K562 (cell line): ENCODE results near the gene OR10A3. TPM values are rescaled to one million over a fixed set of nuclear protein-coding genes. Genes with fewer than 3 reads are reported as not detected.

Experiments used
- ATAC-seq: fragments of 200-7000 bp; cut with Tn5 transposase; 3 replicates; pipeline ENCODE4 v1.9.1; 2020; ENCODE audit warnings: moderate library complexity
- BruUV-seq: library from RNA; stranded (reverse); fragments of 400-500 nt; replicated peaks from 2 replicates; lab custom pipeline; 2021; lab: Mats Ljungman, UMichigan
- CTCF ChIA-PET: fragments of 300-600 bp; formaldehyde crosslinking; extraction: SDS; loops from one replicate; lab custom pipeline; 2021; ENCODE audit warnings: low intra/inter-chr PET ratio; lab: Yijun Ruan, JAX
- POLR2A ChIA-PET: fragments of 300-600, 350-650 bp; sonication (Branson Sonifier 250); formaldehyde crosslinking; extraction: SDS; loops from one replicate; lab custom pipeline; 2021; ENCODE audit warnings: antibody characterized with exemption, inconsistent platforms; lab: Yijun Ruan, JAX
- DNase-seq, 4 experiments: peaks; one replicate each; pipeline versions ENCODE4 v3.0.0 to v3.0.0-alpha.2; 2011 to 2018; ENCODE audit warnings: low spot score in 3 of 4, mixed read lengths in 3 of 4; ENCODE audit errors: extremely low read depth in 1 of 4
- FAIRE-seq: peaks from 2 replicates; lab custom pipeline; 2011; peaks lifted over from hg19 to GRCh38; lab: Jason Lieb, UNC
- H2AFZ ChIP-seq: 2 replicates; pipeline ENCODE4 v1.6.0; 2011; ENCODE audit warnings: low read depth, low read length, control low read depth, inconsistent platforms
- H3K27ac ChIP-seq: fragments of 200-600 bp; 3 replicates; pipeline ENCODE4 v1.8.0; 2011; ENCODE audit warnings: low read depth, mild to moderate bottlenecking, control low read depth, inconsistent platforms, low read length, moderate library complexity, mixed read lengths; ENCODE audit errors: extremely low read depth
- H3K27me3 ChIP-seq, 2 experiments: fragments of 300-600 bp in 1 of 2; 2 replicates in 1 of 2; 3 replicates in 1 of 2; pipeline versions ENCODE4 v1.6.0 to v1.8.0; 2011; ENCODE audit warnings: inconsistent platforms in 2 of 2, low read length in 2 of 2, mild to moderate bottlenecking in 1 of 2, mixed read lengths in 1 of 2, moderate library complexity in 1 of 2; ENCODE audit not compliant: control insufficient read depth in 2 of 2, insufficient read depth in 2 of 2
- H3K36me3 ChIP-seq: fragments of 300-600 bp; 3 replicates; pipeline ENCODE4 v1.8.0; 2011; ENCODE audit warnings: mild to moderate bottlenecking, low read length, inconsistent platforms; ENCODE audit not compliant: control insufficient read depth, insufficient read depth
- H3K4me1 ChIP-seq, 2 experiments: fragments of 200-600 bp in 1 of 2; replicated peaks in 1 of 2; 2 replicates in 1 of 2; 3 replicates in 1 of 2; pipeline versions ENCODE4 v1.5.1 to v1.8.0; 2011; ENCODE audit warnings: inconsistent platforms in 2 of 2, low read length in 2 of 2, mild to moderate bottlenecking in 1 of 2, mixed read lengths in 1 of 2, moderate library complexity in 1 of 2; ENCODE audit not compliant: control insufficient read depth in 2 of 2, insufficient read depth in 2 of 2
- H3K4me2 ChIP-seq: 2 replicates; pipeline ENCODE4 v1.6.1; 2011; ENCODE audit warnings: low read length, control low read depth, inconsistent platforms, mixed read lengths; ENCODE audit not compliant: insufficient read depth
- H3K4me3 ChIP-seq: fragments of 200-600 bp; sonication (generic), shearing (Covaris generic); 2 replicates; pipeline ENCODE4 v1.5.1; 2016; ENCODE audit warnings: control low read depth, inconsistent platforms
- H3K79me2 ChIP-seq: fragments of 200-600 bp; 3 replicates; pipeline ENCODE4 v1.8.0; 2011; ENCODE audit warnings: low read length, inconsistent platforms; ENCODE audit not compliant: control insufficient read depth, insufficient read depth
- H3K9ac ChIP-seq, 2 experiments: 2 replicates each; pipeline versions ENCODE4 v1.6.0 to v1.6.1; 2011; ENCODE audit warnings: low read depth in 2 of 2, low read length in 2 of 2, control low read depth in 1 of 2, inconsistent platforms in 1 of 2, mild to moderate bottlenecking in 1 of 2, mixed read lengths in 1 of 2; ENCODE audit not compliant: insufficient read depth in 1 of 2
- H3K9me1 ChIP-seq: one replicate; pipeline ENCODE4 v1.6.0; 2011; ENCODE audit warnings: inconsistent platforms, mild to moderate bottlenecking, low read length, moderate library complexity; ENCODE audit not compliant: control insufficient read depth, insufficient read depth
- H3K9me3 ChIP-seq: replicated peaks from 2 replicates; pipeline ENCODE4 v1.5.1; 2011; ENCODE audit warnings: low read depth, low read length, inconsistent platforms; ENCODE audit not compliant: control insufficient read depth, insufficient read depth
- H4K20me1 ChIP-seq: replicated peaks from 2 replicates; pipeline ENCODE4 v1.6.1; 2011; ENCODE audit warnings: low read length, inconsistent platforms, mixed read lengths; ENCODE audit not compliant: control insufficient read depth, insufficient read depth
- DACH1 ChIP-seq: fragments of 450-650 bp; IDR thresholded peaks from 2 replicates; pipeline ENCODE4 v1.6.1; 2018; ENCODE audit not compliant: partially characterized antibody
- DEAF1 ChIP-seq: fragments of 450-650 bp; formaldehyde crosslinking; IDR thresholded peaks from 2 replicates; pipeline ENCODE4 v1.4.0; 2020; ENCODE audit warnings: mild to moderate bottlenecking, moderate library complexity
- HNRNPUL1 ChIP-seq: fragments of 200-400 bp; formaldehyde crosslinking; IDR thresholded peaks from 2 replicates; pipeline ENCODE4 v1.6.1; 2017; ENCODE audit warnings: low read length
- KLF6 ChIP-seq: fragments of 250-450 bp; sonication (Bioruptor Pico); IDR thresholded peaks from 2 replicates; pipeline ENCODE4 v1.4.0; 2020; ENCODE audit warnings: mild to moderate bottlenecking, moderate library complexity, borderline replicate concordance
- MAFF ChIP-seq: IDR thresholded peaks from 2 replicates; pipeline ENCODE4 v1.6.1; 2012; ENCODE audit warnings: low read length, improper control_type of control experiment
- NFRKB ChIP-seq: fragments of 450-650 bp; IDR thresholded peaks from 2 replicates; pipeline ENCODE4 v1.6.1; 2016; ENCODE audit warnings: low read depth
- PCBP2 ChIP-seq: fragments of 200-400 bp; formaldehyde crosslinking; IDR thresholded peaks from 2 replicates; pipeline ENCODE4 v1.6.1; 2018; ENCODE audit warnings: low read length, low read depth, mild to moderate bottlenecking, moderate library complexity; ENCODE audit not compliant: poor library complexity, severe bottlenecking
- SRSF9 ChIP-seq: fragments of 200-400 bp; formaldehyde crosslinking; IDR thresholded peaks from 2 replicates; pipeline ENCODE4 v1.6.1; 2017; ENCODE audit warnings: low read depth, low read length, borderline replicate concordance
- ZNF354B ChIP-seq: fragments of 250-450 bp; sonication (Bioruptor Pico); IDR thresholded peaks from 2 replicates; pipeline ENCODE4 v1.4.0; 2020
- WGBS: fragments of 100-300 bp; shearing (Covaris generic); methylation state at CpG from one replicate; pipeline ENCODE4 v1.1.6; 2016; ENCODE audit warnings: low coverage, mixed read lengths; ENCODE audit not compliant: insufficient coverage; ENCODE audit errors: missing lambda C conversion rate; 5-methylcytosine and 5-hydroxymethylcytosine counted together
- in situ Hi-C: fragments of 300-500 bp; cut with MboI; formaldehyde crosslinking; loops from 4 replicates; pipeline ENCODE4 v1.15.0; 2018; ENCODE audit warnings: inconsistent platforms, mixed read lengths
- intact Hi-C: fragments of 100-400 bp; cut with micrococcal nuclease; formaldehyde crosslinking; loops from 2 replicates; pipeline ENCODE4 v1.14.2; 2022
- polyA plus RNA-seq, 8 experiments: library from polyadenylated mRNA; depleted of rRNA in 4 of 8; stranded (reverse) in 5 of 8; unstranded in 3 of 8; fragments of >200 nt; fragmentation: Nextera tagmentation in 2 of 8; fragmentation: Illumina TruSeq in 1 of 8; extraction: Ambion mirVana in 2 of 8; extraction: Trizol in 1 of 8; gene quantifications; 2 replicates each; pipeline versions ENCODE4 v1.2.1 to v1.2.3, GENCODE V29; 2011 to 2014; ENCODE audit warnings: inconsistent platforms in 1 of 8, missing spikeins in 1 of 8
- total RNA-seq, 7 experiments: library from RNA; depleted of rRNA in 6 of 7; stranded (reverse); fragments of >200 nt in 6 of 7; fragmentation: Illumina TruSeq in 2 of 7; extraction: Trizol in 2 of 7; gene quantifications; 2 replicates each; pipeline versions ENCODE4 v1.2.1 to v1.2.3, GENCODE V29; 2011 to 2021; ENCODE audit warnings: low replicate concordance in 1 of 7
- TF ChIP-seq, protein P1 (sequence below), 2 experiments: fragments of 200-800 bp in 1 of 2; sonication (Bioruptor generic) in 1 of 2; sonication (generic) in 1 of 2; formaldehyde crosslinking in 1 of 2; IDR thresholded peaks in 1 of 2; conservative IDR thresholded peaks in 1 of 2; 2 replicates each; pipeline versions ENCODE4 v1.5.0 to v1.6.1; 2016 to 2020; ENCODE audit warnings: missing compliant biosample characterization in 1 of 2, missing genetic modification characterization in 1 of 2, missing genetic modification reagents in 1 of 2

Gene OR10A3
- total and polyA plus RNA-seq, 9 of the 15 experiments (the other 6 are each of a cell fraction or from before 2014, with no cell fraction given) = not detected

DNA sequence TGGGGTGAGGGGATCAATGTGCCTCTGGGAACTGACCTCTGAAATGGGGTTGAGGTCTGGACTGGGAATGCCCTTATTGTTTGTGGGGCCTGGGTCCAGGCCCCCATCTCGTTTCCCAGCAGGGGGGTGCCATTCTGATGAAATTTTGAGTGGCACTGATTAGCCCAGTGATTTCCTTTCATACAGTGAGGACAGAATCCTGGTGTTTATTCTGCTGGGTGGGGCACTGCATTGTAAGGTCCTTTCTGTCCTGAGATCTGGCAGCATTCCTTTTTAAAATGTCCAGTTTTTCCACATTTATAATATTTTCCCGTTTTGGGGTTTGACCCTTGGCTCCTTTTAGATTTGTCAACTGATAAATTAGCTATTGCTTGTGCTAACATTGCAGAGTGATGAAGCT, 37.6 kb downstream of the OR10A3 start:
- H2AFZ ChIP-seq = no peak overlapping the region
- POLR2A ChIA-PET = no interaction called here
- H3K4me2 ChIP-seq = no peak overlapping the region

More for the DNA sequence above, 37.6 kb downstream of the OR10A3 start:
- Histone ChIP-seq H3K27me3 (peaks cover 0 to 4% of the 10 kb centered on the region in 2 experiments; a peak in 2 of 5 replicates), H4K20me1 (no peaks in the 10 kb centered on the region), H3K4me1 (no peaks in the 10 kb centered on the region), H3K79me2 (no peaks in the 10 kb centered on the region), H3K9me1 (no peaks in the 10 kb centered on the region), H3K27ac (no peak overlapping the region), H3K9ac (no peak overlapping the region), H3K9me3 (no peaks in the 10 kb centered on the region)
- in situ Hi-C loops (no loop called here), intact Hi-C loops (no loop called here)
- FAIRE-seq (no peak), DNase-seq (no peak), ATAC-seq (no peak)
- WGBS = 0% methylated on average over 2 of the region's 2 CpGs
- BruUV-seq = no TSS peak
- CTCF ChIA-PET = no interaction called here
- no peak for TF ChIP-seq MAFF
- TF ChIP-seq DACH1 = no peak
- no peak for TF ChIP-seq HNRNPUL1
- TF ChIP-seq NFRKB = no peak
- no peak for TF ChIP-seq DEAF1 (CRISPR knock-in tag)
- no peak for TF ChIP-seq PCBP2
- TF ChIP-seq, protein P1, sequence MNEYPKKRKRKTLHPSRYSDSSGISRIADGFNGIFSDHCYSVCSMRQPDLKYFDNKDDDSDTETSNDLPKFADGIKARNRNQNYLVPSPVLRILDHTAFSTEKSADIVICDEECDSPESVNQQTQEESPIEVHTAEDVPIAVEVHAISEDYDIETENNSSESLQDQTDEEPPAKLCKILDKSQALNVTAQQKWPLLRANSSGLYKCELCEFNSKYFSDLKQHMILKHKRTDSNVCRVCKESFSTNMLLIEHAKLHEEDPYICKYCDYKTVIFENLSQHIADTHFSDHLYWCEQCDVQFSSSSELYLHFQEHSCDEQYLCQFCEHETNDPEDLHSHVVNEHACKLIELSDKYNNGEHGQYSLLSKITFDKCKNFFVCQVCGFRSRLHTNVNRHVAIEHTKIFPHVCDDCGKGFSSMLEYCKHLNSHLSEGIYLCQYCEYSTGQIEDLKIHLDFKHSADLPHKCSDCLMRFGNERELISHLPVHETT (CRISPR knock-in tag; conservative IDR thresholded peaks at IDR 0.05 in 1 of 2, IDR thresholded peaks at IDR 0.05 in 1 of 2) = no peak
- TF ChIP-seq KLF6 = no peak
- TF ChIP-seq ZNF354B (CRISPR knock-in tag) = no peak
- no peak for TF ChIP-seq SRSF9
- TF ChIP-seq, all 486 proteins: peak for 0
- Histone ChIP-seq H3K36me3 (no peaks in the 10 kb centered on the region), H3K4me3 (no peak overlapping the region)
